Activated CD4-positive, alpha-beta memory T cell treated with anti-CD3 and anti-CD28 coated beads for 36 hours (primary cell): ENCODE measurements around the gene GPLD1. TPM values are rescaled to one million over a fixed set of nuclear protein-coding genes. Genes with fewer than 3 reads are reported as not detected.
"Not testable (repeated sequence)": the region's sequence is repeated elsewhere in the genome, so short reads cannot be mapped to it uniquely, and the experiment has no call there.

Experiments used
- CTCF ChIA-PET: fragments of 350-600 bp; sonication (Branson Sonifier 250); formaldehyde crosslinking; loops from one replicate; lab custom pipeline; 2021; ENCODE audit warnings: antibody characterized with exemption, inconsistent platforms; lab: Charles Lee
- POLR2A ChIA-PET: fragments of 350-600 bp; sonication (Branson Sonifier 250); formaldehyde crosslinking; loops from one replicate; lab custom pipeline; 2021; ENCODE audit warnings: antibody characterized with exemption; lab: Charles Lee
- DNase-seq: peaks from one replicate; pipeline ENCODE4 v3.0.0-alpha.2; 2020
- H3K27ac Mint-ChIP-seq: one replicate; pipeline ENCODE4 v1.8.0; 2021; ENCODE audit warnings: mixed read lengths
- H3K27me3 Mint-ChIP-seq: one replicate; pipeline ENCODE4 v1.8.0; 2021; ENCODE audit warnings: mixed read lengths
- H3K36me3 Mint-ChIP-seq: one replicate; pipeline ENCODE4 v1.8.0; 2021; ENCODE audit warnings: mixed read lengths
- H3K4me1 Mint-ChIP-seq: one replicate; pipeline ENCODE4 v1.8.0; 2021; ENCODE audit warnings: low read depth, mixed read lengths
- H3K4me3 Mint-ChIP-seq: one replicate; pipeline ENCODE4 v1.8.0; 2021; ENCODE audit warnings: mild to moderate bottlenecking, mixed read lengths
- H3K9me3 Mint-ChIP-seq: one replicate; pipeline ENCODE4 v1.8.0; 2021; ENCODE audit warnings: mixed read lengths
- intact Hi-C: fragments of 100-400 bp; cut with micrococcal nuclease; formaldehyde crosslinking; loops from one replicate; pipeline ENCODE4 v1.15.1; 2023
- total RNA-seq, 2 experiments: library from RNA; stranded (reverse); gene quantifications; one replicate each; pipeline ENCODE4 v1.2.3, GENCODE V29; 2021

The GPLD1 gene
- total RNA-seq, 2 experiments from 2014 or later = 0.19 to 0.29 TPM

- intact Hi-C loops = no loop called here
- ChIA-PET CTCF (interaction anchor here (1.5 kb wide), 1 partner anchor 105 kb away, joined by 5 read pairs; no protein-coding TSS in a partner anchor), POLR2A (no interaction called here)
- Mint-ChIP-seq H3K4me1 (no peaks in the 10 kb centered on the region), H3K27me3 (peaks cover 4% of the 10 kb centered on the region), H3K27ac (no peak overlapping the region), H3K36me3 (no peaks in the 10 kb centered on the region), H3K4me3 (no peak overlapping the region), H3K9me3 (no peaks in the 10 kb centered on the region)
- no peak for DNase-seq
Observed at GRCh38 chr6:24387818-24388217, 101.6 kb downstream of the GPLD1 start.

GRCh38 chr6:24385536-24386269, 103.7 kb downstream of the GPLD1 start:
- peaks cover 4% of the 10 kb centered on the region for H3K27me3 Mint-ChIP-seq
- ChIA-PET POLR2A (no interaction called here), CTCF (interaction anchor here (0.7 kb wide), 1 partner anchor 26 kb away, joined by 3 read pairs; no protein-coding TSS in a partner anchor)
- H3K4me1 Mint-ChIP-seq = no peaks in the 10 kb centered on the region
- H3K36me3 Mint-ChIP-seq = no peaks in the 10 kb centered on the region
- no peak for DNase-seq
- no peaks in the 10 kb centered on the region for H3K9me3 Mint-ChIP-seq
- H3K4me3 Mint-ChIP-seq = no peak overlapping the region
- H3K27ac Mint-ChIP-seq = no peak overlapping the region
- intact Hi-C loops = no loop called here

DNA sequence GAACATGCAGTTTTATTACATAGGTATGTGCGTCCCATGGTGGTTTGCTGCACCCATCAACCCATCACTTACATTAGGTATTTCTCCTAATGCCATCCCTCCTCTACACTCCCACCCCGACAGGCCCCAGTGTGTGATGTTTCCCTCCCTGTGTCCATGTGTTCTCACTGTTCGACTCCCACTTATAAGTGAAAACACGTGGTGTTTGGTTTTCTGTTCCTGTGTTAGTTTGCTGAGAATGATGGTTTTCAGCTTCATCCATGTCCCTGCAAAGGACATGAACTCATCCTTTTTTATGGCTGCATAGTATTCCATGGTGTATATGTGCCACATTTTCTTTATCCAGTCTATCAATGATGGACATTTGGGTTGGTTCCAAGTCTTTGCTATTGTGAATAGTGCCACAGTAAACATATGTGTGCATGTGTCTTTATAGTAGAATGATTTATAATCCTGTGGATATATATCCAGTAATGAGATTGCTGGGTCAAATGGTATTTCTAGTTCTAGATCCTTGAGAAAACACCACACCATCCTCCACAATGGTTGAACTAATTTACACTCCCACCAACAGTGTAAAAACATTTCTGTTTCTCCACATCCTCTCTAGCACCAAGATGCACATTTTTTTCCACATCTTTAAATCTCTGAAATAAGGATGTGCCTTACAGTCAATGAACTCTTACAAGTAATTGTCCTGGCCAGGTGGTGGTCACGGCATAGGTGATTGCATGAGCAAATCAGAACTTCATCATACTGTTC, 104.8 kb downstream of the GPLD1 start:
- H3K27ac Mint-ChIP-seq, POLR2A ChIA-PET, CTCF ChIA-PET, H3K4me3 Mint-ChIP-seq, H3K9me3 Mint-ChIP-seq, H3K36me3 Mint-ChIP-seq, intact Hi-C loops, DNase-seq, H3K27me3 Mint-ChIP-seq, H3K4me1 Mint-ChIP-seq: not testable (repeated sequence)

GRCh38 chr6:24382891-24383494, 106.4 kb downstream of the GPLD1 start:
- POLR2A ChIA-PET, intact Hi-C loops: not testable (repeated sequence)

GRCh38 chr6:24382220-24382540, 107.2 kb downstream of the GPLD1 start:
- H3K36me3 Mint-ChIP-seq = no peaks in the 10 kb centered on the region
- H3K4me1 Mint-ChIP-seq = no peaks in the 10 kb centered on the region
- intact Hi-C loops = no loop called here
- H3K4me3 Mint-ChIP-seq = no peak overlapping the region
- ChIA-PET CTCF (no interaction called here), POLR2A (no interaction called here)
- DNase-seq = no peak
- H3K9me3 Mint-ChIP-seq = no peaks in the 10 kb centered on the region
- peaks cover 4% of the 10 kb centered on the region for H3K27me3 Mint-ChIP-seq
- H3K27ac Mint-ChIP-seq = no peak overlapping the region

More at GRCh38 chr6:24382891-24383494, 106.4 kb downstream of the GPLD1 start:
- DNase-seq, H3K27me3 Mint-ChIP-seq, H3K4me1 Mint-ChIP-seq, H3K27ac Mint-ChIP-seq, H3K4me3 Mint-ChIP-seq, H3K9me3 Mint-ChIP-seq, H3K36me3 Mint-ChIP-seq, CTCF ChIA-PET: not testable (repeated sequence)

DNA sequence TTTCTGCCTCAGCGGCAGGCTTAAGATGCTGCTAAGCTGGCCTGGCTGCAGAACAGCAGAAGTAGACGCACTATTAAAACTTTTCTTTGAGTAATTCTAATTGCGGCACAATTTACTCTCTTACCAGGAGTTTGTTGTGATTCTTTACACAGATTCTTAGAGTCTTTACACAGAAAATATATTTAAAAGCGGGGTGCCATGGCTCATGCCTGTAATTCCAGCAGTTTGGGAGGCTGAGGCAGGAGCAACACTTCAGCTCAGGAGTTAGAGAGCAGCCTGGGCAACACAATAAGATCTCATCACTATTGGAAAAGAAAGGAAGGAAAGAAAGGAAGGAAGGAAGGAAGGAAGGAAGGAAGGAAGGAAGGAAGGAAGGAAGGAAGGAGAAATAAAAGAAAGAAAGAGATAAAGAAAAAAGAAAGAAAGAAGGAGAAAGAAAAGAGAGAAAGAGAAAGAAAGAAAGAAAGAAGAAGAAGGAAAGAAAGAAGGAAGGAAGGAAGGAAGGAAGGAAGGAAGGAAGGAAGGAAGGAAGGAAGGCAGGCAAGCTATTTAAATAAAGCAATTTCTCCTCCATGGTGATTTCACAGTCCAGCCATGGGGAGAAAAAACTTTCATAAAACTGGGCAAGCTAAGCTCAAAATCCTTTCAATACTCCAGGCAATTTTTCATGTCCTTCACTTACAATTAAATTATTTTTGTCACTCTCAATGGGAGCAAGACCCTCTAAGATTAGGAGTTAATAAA, 107.7 kb downstream of the GPLD1 start:
- intact Hi-C loops = no loop called here
- POLR2A ChIA-PET = no interaction called here
- Mint-ChIP-seq H3K27me3 (peaks cover 5% of the 10 kb centered on the region), H3K9me3 (no peaks in the 10 kb centered on the region), H3K4me1 (no peaks in the 10 kb centered on the region), H3K4me3 (no peak overlapping the region), H3K36me3 (no peaks in the 10 kb centered on the region), H3K27ac (no peak overlapping the region)
- CTCF ChIA-PET = no interaction called here
- DNase-seq = no peak

GRCh38 chr6:24378473-24379097, 110.8 kb downstream of the GPLD1 start:
- POLR2A ChIA-PET = no interaction called here
- no peak overlapping the region for H3K27ac Mint-ChIP-seq
- no peak for DNase-seq
- H3K4me1 Mint-ChIP-seq = no peaks in the 10 kb centered on the region
- H3K27me3 Mint-ChIP-seq = peaks cover 2% of the 10 kb centered on the region
- intact Hi-C loops = no loop called here
- H3K36me3 Mint-ChIP-seq = no peaks in the 10 kb centered on the region
- no peaks in the 10 kb centered on the region for H3K9me3 Mint-ChIP-seq
- H3K4me3 Mint-ChIP-seq = no peak overlapping the region
- CTCF ChIA-PET = no interaction called here

Other genes with a start within 250 kb of the GPLD1 start
- under 1 TPM in 1 of 2 experiments, not detected in 1; 0.31 TPM for gene DCDC2, start 131.5 kb downstream of the GPLD1 start, total RNA-seq
- gene MRS2, start 86.6 kb downstream of the GPLD1 start, total RNA-seq = 10 to 100 TPM; 20.0 to 23.4 TPM
- 10 to 100 TPM; 13.1 to 13.9 TPM for gene ALDH5A1, start 5.4 kb upstream of the GPLD1 start, total RNA-seq
- under 1 TPM; 0.14 to 0.19 TPM for gene KIAA0319, start 156.6 kb upstream of the GPLD1 start, total RNA-seq
- gene TDP2, start 177.3 kb upstream of the GPLD1 start, total RNA-seq = 10 to 100 TPM; 47.5 to 48.6 TPM
- gene ACOT13, start 177.5 kb upstream of the GPLD1 start, total RNA-seq = 10 to 100 TPM; 33.7 to 35.9 TPM
- gene C6orf62, start 229.6 kb upstream of the GPLD1 start, total RNA-seq = 100 to 1,000 TPM; 130 to 134 TPM